Sigmoid colon (tissue), 3 donors: ENCODE measurements around the gene CRELD2.

Experiments
- POLR2A ChIP-seq, 2 donors: fragments of 450-650 bp; IDR thresholded peaks; one replicate each; pipeline ENCODE4 v1.6.1; 2016; ENCODE audit warnings: antibody characterized with exemption in 2 of 2, mild to moderate bottlenecking in 2 of 2, moderate library complexity in 2 of 2
- TF ChIP-seq, protein P1 (sequence below), 4 experiments: fragments of 450-650 bp in 3 of 4; fragments of 200-600 bp in 1 of 4; IDR thresholded peaks; one replicate each; pipeline ENCODE4 v1.5.1; 2016 to 2019; ENCODE audit warnings: antibody characterized with exemption in 4 of 4, mild to moderate bottlenecking in 3 of 4, moderate library complexity in 2 of 4

DNA sequence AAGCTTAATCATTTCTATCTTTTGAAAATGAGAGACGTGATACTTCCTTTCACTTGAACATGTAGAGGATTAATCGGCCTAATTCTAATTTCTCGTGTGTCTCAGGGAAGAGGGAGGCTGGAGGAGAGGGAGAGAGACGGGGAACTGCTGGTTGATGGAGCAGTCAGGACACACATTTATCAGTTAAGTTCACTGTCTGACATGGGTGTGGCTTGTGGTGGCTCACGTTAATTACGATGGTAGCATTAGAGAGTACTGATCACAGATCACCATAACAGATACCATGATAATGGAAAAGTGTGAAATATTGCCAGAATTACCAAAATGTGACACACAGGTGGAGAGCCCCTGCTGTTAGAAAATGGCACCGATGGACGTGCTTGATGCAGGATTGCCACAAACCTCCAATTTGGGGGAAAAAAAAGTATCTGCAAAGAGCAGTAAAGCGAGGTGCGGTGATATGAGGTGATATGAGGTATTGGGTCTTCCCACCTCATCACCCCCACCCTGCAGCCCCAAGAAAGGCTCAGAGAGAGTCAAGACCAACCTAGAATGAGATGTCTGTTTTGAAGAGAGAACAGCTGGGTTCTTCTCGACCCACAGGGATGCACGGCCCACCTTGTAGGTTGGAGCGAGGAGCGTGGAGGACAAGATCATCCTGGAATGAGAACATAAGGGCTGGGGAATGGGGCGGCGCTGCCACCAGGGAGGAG is 45.0 kb upstream of the CRELD2 start:
- no peak for TF ChIP-seq POLR2A (IDR thresholded peaks at IDR 0.05)
- TF ChIP-seq, protein P1, sequence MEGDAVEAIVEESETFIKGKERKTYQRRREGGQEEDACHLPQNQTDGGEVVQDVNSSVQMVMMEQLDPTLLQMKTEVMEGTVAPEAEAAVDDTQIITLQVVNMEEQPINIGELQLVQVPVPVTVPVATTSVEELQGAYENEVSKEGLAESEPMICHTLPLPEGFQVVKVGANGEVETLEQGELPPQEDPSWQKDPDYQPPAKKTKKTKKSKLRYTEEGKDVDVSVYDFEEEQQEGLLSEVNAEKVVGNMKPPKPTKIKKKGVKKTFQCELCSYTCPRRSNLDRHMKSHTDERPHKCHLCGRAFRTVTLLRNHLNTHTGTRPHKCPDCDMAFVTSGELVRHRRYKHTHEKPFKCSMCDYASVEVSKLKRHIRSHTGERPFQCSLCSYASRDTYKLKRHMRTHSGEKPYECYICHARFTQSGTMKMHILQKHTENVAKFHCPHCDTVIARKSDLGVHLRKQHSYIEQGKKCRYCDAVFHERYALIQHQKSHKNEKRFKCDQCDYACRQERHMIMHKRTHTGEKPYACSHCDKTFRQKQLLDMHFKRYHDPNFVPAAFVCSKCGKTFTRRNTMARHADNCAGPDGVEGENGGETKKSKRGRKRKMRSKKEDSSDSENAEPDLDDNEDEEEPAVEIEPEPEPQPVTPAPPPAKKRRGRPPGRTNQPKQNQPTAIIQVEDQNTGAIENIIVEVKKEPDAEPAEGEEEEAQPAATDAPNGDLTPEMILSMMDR (IDR thresholded peaks at IDR 0.05): no peak
